Nephron (organoid): ENCODE measurements around the gene CNTNAP2.
"Not testable (repeated sequence)": the region's sequence is repeated elsewhere in the genome, so short reads cannot be mapped to it uniquely, and the experiment has no call there.

Experiments used
- H3K27ac Mint-ChIP-seq, 3 experiments: 2 replicates each; pipeline ENCODE4 v1.8.0; 2020; ENCODE audit warnings: mixed read lengths in 3 of 3, mild to moderate bottlenecking in 2 of 3, moderate library complexity in 1 of 3
- H3K27me3 Mint-ChIP-seq: 2 replicates; pipeline ENCODE4 v1.8.0; 2021; ENCODE audit warnings: low read depth, mild to moderate bottlenecking, moderate library complexity, mixed read lengths
- H3K36me3 Mint-ChIP-seq: 2 replicates; pipeline ENCODE4 v1.8.0; 2020; ENCODE audit warnings: low read depth, mixed read lengths
- H3K4me1 Mint-ChIP-seq: 2 replicates; pipeline ENCODE4 v1.8.0; 2020; ENCODE audit warnings: mixed read lengths
- H3K4me3 Mint-ChIP-seq, 3 experiments: 2 replicates each; pipeline ENCODE4 v1.8.0; 2020; ENCODE audit warnings: mild to moderate bottlenecking in 3 of 3, mixed read lengths in 3 of 3, moderate library complexity in 2 of 3
- H3K9me3 Mint-ChIP-seq: 2 replicates; pipeline ENCODE4 v1.8.0; 2020; ENCODE audit warnings: mixed read lengths
- TF ChIP-seq, protein P1 (sequence below), 3 experiments: fragments of 200-600 bp; sonication (generic); IDR thresholded peaks; one replicate each; pipeline ENCODE4 v1.5.0; 2021; ENCODE audit warnings: antibody characterized with exemption in 3 of 3; ENCODE audit not compliant: unreplicated experiment in 3 of 3

CNTNAP2 gene

DNA sequence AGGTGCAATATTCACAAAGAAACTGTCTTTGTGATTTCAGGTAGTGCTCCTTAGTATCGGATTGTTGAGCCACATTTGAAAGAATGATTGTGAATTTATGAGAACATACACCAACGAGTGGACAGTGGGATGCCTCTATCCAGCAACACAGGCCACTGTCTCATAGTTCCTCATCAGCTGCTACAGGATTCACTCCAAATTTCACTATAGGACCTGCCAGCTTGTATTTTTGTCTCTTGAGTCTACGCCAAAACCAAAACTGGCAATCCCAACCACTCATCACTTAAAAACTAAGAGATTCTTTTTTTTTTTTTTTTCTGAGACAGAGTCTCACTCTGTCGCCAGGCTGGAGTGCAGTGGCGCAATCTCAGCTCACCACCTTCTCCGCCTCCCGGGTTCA is 964.5 kb downstream of the CNTNAP2 start:
- no peaks in the 10 kb centered on the region for H3K9me3 Mint-ChIP-seq

DNA sequence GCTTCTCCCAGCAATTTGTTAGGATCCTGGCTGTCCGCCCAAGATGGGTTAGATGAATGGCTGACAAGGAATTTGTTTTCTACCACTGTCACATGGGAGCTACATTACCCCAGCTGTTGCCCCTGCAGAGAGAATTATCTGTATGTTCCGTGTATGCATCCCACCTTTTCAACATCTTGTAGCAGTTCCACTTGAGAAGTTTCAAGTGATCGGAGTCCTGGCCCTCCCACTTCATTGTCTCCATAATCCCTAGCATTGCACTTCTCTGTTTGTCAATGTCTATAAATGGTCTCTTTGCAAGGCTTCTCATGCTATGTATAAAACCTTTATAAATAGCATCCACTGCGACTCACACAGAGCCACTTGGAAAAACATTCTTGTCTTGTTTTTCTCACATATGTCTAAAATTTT is 972.5 kb downstream of the CNTNAP2 start:
- TF ChIP-seq, protein P1, sequence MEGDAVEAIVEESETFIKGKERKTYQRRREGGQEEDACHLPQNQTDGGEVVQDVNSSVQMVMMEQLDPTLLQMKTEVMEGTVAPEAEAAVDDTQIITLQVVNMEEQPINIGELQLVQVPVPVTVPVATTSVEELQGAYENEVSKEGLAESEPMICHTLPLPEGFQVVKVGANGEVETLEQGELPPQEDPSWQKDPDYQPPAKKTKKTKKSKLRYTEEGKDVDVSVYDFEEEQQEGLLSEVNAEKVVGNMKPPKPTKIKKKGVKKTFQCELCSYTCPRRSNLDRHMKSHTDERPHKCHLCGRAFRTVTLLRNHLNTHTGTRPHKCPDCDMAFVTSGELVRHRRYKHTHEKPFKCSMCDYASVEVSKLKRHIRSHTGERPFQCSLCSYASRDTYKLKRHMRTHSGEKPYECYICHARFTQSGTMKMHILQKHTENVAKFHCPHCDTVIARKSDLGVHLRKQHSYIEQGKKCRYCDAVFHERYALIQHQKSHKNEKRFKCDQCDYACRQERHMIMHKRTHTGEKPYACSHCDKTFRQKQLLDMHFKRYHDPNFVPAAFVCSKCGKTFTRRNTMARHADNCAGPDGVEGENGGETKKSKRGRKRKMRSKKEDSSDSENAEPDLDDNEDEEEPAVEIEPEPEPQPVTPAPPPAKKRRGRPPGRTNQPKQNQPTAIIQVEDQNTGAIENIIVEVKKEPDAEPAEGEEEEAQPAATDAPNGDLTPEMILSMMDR (IDR thresholded peaks at IDR 0.05; ENCODE audit: unreplicated experiment in 3 of 3): no peak
- H3K4me1 Mint-ChIP-seq: peaks cover 12% of the 10 kb centered on the region
- peak overlapping the region in 2 of 3 experiments; percentile 49 to 56 for H3K4me3 Mint-ChIP-seq
- H3K9me3 Mint-ChIP-seq: no peaks in the 10 kb centered on the region
- no peaks in the 10 kb centered on the region for H3K27me3 Mint-ChIP-seq
- H3K36me3 Mint-ChIP-seq: no peaks in the 10 kb centered on the region
- peak overlapping the region; percentile 53 to 77 (median 75) for H3K27ac Mint-ChIP-seq

More for the DNA sequence above, 964.5 kb downstream of the CNTNAP2 start:
- H3K4me1 Mint-ChIP-seq: no peaks in the 10 kb centered on the region
- no peak overlapping the region for H3K27ac Mint-ChIP-seq
- TF ChIP-seq, protein P1 (IDR thresholded peaks at IDR 0.05; ENCODE audit: unreplicated experiment in 3 of 3): no peak
- H3K27me3 Mint-ChIP-seq: no peaks in the 10 kb centered on the region
- no peak overlapping the region for H3K4me3 Mint-ChIP-seq
- H3K36me3 Mint-ChIP-seq: no peaks in the 10 kb centered on the region

DNA sequence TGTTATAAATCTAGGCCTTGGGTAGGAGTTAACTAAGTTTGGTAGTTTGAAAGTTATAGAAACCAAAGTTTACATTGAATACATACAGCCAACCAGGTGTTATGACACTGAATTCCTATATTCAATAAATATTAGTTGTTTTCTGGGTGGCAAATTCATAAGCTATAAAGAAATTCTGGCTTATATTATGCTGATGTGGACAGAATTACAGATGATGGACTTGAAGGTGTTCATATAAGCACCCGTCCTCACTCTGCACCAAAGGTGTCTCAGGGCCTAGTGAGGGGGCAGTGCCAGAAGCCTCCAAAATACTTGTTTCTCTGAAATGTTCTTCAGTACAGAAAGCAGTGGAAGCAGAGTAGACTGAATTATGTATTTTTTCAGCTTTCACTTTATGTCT is 973.0 kb downstream of the CNTNAP2 start:
- peak overlapping the region; percentile 12 to 75 (median 53) for H3K27ac Mint-ChIP-seq
- H3K36me3 Mint-ChIP-seq: no peaks in the 10 kb centered on the region
- no peaks in the 10 kb centered on the region for H3K27me3 Mint-ChIP-seq
- no peak overlapping the region for H3K4me3 Mint-ChIP-seq
- no peaks in the 10 kb centered on the region for H3K9me3 Mint-ChIP-seq
- TF ChIP-seq, protein P1 (IDR thresholded peaks at IDR 0.05; ENCODE audit: unreplicated experiment in 3 of 3): no peak
- H3K4me1 Mint-ChIP-seq: peaks cover 12% of the 10 kb centered on the region

DNA sequence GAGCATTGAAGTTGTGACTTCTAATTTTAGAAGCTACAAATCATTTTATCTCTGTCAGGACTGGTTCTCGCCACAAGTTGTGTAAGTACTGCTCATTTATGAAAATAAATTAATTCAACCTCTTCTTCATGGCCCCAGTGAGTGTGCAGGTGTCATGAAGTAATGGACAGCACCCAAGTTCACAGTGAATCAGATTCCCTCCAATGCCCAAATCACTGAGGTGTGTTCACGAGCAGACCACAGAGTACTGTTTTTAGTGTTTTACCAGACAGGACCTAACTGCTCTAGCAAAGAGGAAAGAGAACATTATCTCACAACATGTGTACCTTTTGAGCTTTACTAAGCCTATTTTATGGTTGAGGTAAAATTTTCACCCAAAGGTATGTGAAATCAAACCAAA is 980.0 kb downstream of the CNTNAP2 start:
- no peaks in the 10 kb centered on the region for H3K9me3 Mint-ChIP-seq

DNA sequence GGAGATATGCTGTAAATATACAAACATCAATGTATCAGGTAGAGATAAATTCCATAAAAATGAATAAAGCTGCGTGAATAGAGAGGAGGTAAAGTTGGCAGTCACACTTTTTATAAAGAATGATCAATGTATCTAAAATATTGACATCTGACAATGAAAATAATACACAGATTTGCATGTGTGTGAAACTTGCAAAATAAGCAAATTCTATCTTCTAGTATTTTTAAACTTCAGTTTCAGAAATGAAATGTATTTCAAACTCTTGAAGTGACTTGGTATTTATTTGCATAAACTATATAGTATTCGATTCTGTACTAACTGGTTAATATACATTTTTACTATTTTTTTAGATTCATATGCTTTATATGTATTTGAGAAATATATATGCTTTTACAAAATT is 986.6 kb downstream of the CNTNAP2 start:
- no peaks in the 10 kb centered on the region for H3K27me3 Mint-ChIP-seq
- no peak overlapping the region for H3K4me3 Mint-ChIP-seq
- TF ChIP-seq, protein P1 (IDR thresholded peaks at IDR 0.05; ENCODE audit: unreplicated experiment in 3 of 3): no peak
- H3K9me3 Mint-ChIP-seq: no peaks in the 10 kb centered on the region
- H3K4me1 Mint-ChIP-seq: no peaks in the 10 kb centered on the region
- H3K36me3 Mint-ChIP-seq: no peaks in the 10 kb centered on the region
- no peak overlapping the region for H3K27ac Mint-ChIP-seq

More for the DNA sequence above, 980.0 kb downstream of the CNTNAP2 start:
- Mint-ChIP-seq H3K36me3 (no peaks in the 10 kb centered on the region), H3K27me3 (no peaks in the 10 kb centered on the region), H3K4me3 (no peak overlapping the region), H3K27ac (no peak overlapping the region), H3K4me1 (no peaks in the 10 kb centered on the region)
- TF ChIP-seq, protein P1 (IDR thresholded peaks at IDR 0.05; ENCODE audit: unreplicated experiment in 3 of 3): no peak

DNA sequence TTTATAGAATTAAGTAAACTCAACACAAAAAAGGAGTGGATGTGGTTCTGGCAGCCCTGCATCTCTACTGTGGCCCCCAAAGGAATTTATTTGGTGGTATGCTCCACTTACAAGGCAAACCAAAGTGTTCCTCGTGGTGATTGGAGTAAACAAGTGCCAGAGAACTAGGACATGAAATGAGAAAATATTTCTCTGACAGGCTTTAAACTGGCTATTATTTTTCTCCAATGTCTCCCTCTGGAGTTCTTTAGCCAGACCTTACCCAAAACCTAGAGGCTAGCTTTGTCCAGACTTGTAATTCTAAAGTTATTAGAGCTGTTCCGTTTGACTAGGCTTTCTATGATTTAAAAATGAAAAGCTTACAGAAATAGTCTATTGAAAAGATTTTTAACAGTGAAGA is 990.1 kb downstream of the CNTNAP2 start:
- H3K4me1 Mint-ChIP-seq: no peaks in the 10 kb centered on the region
- peaks cover 8% of the 10 kb centered on the region for H3K9me3 Mint-ChIP-seq
- H3K4me3 Mint-ChIP-seq: no peak overlapping the region
- H3K27me3 Mint-ChIP-seq: no peaks in the 10 kb centered on the region
- H3K27ac Mint-ChIP-seq: no peak overlapping the region
- TF ChIP-seq, protein P1 (IDR thresholded peaks at IDR 0.05; ENCODE audit: unreplicated experiment in 3 of 3): no peak
- H3K36me3 Mint-ChIP-seq: no peaks in the 10 kb centered on the region

DNA sequence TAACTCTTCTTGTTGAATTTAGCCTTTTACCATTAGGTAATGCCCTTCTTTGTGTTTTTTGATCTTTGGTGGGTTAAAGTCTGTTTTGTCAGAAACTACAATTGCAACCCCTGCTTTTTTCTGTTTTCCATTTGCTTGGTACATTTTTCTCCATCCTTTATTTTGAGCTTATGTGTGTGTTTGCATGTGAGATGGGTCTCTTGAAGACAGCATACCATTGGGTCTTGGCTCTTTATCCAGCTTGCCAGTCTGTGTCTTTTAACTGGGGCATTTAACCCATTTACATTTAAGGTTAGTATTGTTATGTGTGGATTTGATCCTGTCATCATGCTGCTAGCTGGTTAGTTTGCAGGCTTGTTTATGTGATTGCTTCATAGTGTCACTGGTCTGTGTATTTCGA is 997.9 kb downstream of the CNTNAP2 start:
- H3K4me3 Mint-ChIP-seq, H3K27me3 Mint-ChIP-seq, H3K27ac Mint-ChIP-seq, H3K36me3 Mint-ChIP-seq, H3K4me1 Mint-ChIP-seq: not testable (repeated sequence)
- H3K9me3 Mint-ChIP-seq: peaks cover 44% of the 10 kb centered on the region
